Activated CD4-positive, alpha-beta T cell treated with anti-CD3 and anti-CD28 coated beads for 1 hour (primary cell): ENCODE measurements around the gene TBL3.
"Not testable (repeated sequence)": the region's sequence is repeated elsewhere in the genome, so short reads cannot be mapped to it uniquely, and the experiment has no call there.

Experiments used
- DNase-seq: peaks from one replicate; pipeline ENCODE4 v3.0.0-alpha.2; 2020

The TBL3 gene

GRCh38 chr16:1971796-1972489 is at the start of gene TBL3:
Gene TBL3 (plus strand): TSS chr16:1972053. CDS start chr16:1972165, 112 bp downstream.
- peak; percentile 95 for DNase-seq

DNA sequence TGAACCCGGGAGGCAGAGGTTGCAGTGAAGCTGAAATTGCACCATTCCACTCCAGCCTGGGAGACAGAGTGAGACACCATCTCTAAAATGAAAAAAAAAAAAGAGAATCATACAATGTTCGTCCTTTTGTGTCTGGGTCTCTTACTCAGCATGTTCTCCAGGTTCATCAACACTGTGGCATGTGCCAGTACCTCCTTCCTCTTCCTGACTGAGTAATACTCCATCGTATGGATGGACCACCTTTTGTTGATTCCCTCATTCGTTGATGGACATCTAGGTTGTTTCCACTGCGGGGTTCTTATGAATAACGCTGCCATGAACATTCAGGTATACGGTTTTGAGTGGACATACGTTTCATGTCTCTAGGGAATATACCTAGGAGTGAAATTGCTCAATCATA is 49.5 kb upstream of the TBL3 start:
- no peak for DNase-seq

GRCh38 chr16:1923299-1924034 is 48.4 kb upstream of the TBL3 start:
- no peak for DNase-seq

DNA sequence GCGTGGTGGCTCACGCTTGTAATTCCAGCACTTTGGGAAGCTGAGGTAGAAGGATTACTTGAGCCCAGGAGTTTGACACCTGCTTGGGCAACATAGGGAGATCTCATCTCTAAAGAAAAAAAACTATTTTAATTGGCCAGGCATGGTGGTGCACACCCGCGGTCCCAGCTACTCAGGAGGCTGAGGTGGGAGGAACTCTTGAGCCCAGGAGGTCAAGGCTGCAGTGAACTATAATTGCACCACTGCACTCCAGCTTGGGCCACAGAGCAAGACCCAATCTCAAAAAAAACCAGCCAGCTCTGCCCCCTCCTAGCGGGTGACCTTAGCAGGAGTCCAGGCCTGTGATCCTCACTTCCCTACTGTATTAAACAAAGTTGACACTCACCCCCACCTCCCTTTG is 47.8 kb upstream of the TBL3 start:
- no peak for DNase-seq

DNA sequence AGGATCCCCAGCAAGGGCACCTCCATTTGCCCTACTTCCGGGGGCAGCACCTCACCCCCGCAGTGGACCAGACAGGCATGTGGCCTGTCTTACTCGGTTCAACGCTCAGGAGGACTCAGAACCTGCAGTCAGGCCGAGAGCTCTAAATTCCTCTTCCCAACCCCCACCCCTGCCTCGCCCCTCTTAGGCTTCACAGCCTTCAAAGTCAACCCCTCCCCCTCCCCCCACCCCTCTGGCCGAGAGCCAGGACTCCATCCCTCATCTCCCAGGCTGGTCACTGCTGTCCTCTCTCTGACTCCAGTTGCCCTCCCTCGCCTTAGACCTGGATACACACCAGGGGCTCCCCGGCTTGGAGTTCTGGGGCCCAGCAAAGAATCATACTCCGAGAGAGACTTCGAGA is 45.6 kb upstream of the TBL3 start:
- no peak for DNase-seq

GRCh38 chr16:1929105-1929504 is 42.7 kb upstream of the TBL3 start:
- no peak for DNase-seq

- peak; percentile 91 for DNase-seq
Observed at GRCh38 chr16:1929578-1930337, 42.1 kb upstream of the TBL3 start.

- DNase-seq = no peak
Observed at GRCh38 chr16:1930338-1930720, 41.5 kb upstream of the TBL3 start.

DNA sequence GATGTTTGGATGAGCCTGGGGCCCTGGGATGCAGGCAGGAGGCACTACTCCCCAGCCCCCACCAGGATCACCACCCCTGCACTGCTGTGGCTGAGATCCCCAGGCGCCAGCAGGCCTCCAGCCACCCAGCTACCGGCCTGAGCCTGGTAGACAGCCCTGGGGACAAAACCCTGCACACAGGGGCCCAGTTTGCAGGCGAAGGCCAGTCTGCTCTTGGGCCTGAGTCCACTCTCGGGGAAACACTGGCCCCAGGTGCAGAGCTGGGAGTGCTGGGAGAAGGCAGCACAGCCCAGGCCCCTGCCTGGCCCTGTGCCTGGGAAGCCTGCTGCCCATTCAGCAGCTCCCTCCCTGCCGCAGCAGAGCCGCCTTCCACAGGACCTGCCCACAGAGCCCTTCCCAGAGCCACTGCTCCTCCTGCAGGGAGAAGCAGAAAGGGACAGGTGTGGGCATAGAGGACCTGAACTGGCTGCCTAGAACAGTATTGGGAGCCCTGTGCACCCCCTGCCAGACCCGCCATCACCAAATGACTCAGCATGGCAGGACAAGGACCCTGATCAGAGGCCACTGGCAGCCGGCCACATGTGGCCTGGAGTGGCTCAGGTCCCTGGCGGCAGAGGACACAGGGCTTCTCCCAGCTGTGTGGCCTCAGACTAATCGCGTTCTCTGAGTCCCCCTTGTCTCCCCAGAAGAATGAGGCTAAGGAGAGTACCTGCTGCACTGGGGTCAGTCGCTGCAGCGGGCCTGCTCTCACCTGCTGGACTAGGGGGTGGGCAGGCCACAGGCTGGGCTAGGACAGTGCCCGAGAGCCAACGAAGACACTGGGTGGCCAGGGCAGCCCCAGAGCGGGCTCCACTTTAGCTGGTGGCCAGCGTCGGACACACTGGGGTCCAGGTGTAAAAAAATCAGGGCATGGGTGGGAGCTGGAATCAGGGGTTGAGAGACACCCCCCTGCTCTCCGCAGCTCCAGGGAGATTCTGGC is 39.5 kb upstream of the TBL3 start:
- no peak for DNase-seq

DNA sequence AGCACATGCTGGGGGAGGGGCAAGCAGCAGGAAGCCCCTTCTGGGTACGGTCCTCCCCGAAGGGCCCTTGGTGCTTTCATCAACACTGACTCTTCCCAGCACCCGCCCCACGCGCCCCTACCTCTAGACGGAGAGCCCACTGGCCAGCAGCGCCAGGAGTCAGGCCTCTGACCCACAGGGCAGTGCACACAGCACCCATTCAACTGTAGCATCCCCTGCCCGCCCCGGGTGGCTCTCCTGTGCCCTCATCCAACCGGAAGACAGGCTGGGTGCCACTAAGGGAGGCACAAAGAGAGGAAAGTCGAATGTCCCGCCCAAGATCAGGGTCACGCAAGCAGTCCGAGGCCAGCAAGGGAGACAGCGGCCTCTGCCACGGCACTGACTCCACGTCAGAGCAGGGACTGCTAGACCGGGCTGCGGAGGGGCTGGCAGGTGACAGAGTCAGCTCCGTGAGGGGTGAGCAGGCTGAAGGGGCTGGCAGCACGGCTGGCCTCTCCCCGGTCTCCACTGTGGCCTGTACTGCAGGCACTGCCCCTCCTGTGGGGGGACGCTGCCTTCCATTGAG is 38.7 kb upstream of the TBL3 start:
- no peak for DNase-seq

DNA sequence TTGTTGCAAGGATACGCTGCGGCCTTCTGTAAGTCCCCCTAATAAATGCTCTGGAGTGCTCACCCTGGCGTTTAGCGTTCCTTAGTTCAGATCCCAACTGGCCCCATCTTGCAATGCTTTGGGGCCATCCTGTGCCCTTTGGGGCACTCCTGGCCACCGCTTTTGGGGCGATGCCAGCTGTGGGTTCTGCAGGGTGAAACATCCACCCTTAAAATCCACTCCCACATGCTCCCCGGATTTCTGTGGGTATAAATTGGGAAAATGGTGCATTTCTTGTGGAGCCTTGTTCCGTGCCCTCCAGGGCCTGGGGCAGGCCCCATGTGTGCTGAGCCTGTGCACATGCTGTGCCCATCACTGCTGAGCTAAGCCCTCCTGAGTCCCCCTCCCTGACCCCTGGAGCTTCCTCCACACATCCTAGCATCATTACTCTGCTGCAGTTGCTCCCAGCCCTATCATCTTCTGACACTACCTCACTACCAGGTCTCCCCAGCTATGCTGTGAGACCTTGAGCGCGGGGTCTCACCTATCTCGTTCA is 34.8 kb upstream of the TBL3 start:
- no peak for DNase-seq

- no peak for DNase-seq
Observed at GRCh38 chr16:1938316-1938715, 33.5 kb upstream of the TBL3 start.

DNA sequence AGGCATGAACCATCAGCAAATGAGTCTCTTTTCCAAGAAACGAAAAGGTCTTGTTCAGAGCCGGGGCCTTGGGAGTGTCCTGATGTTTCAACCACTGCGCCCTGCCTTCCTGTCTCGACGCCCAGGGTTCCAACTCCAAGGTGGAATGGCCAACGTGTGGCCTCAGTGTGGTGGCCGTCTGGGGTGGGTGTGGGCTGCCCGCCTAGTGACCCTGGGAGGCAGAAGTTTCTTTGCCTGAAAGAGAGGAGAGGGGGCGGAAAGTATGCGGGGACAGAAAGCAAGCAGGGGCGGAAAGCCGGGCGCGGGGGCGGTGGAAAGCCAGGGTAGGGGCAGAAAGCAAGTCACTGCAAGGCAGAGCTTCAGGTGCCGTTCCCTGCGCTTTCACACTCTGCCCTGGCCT is 32.9 kb upstream of the TBL3 start:
- no peak for DNase-seq

DNA sequence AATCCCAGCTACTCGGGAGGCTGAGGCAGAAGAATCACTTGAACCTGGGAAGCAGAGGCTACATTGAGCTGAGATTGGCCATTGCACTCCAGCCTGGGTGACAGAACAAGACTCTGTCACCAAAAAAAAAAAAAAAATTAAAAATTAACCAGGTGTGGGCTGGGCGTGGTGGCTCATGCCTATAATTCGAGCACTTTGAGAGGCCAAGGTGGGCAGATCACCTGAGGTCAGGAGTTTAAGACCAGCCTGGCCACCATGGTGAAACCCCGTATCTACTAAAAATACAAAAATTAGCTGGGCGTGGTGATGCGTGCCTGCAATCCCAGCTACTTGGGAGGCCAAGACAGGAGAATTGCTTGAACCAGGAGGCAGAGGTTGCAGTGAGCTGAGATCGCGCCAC is 32.0 kb upstream of the TBL3 start:
- not testable (repeated sequence) for DNase-seq

- DNase-seq = no peak
Observed at GRCh38 chr16:1940273-1941161, 31.3 kb upstream of the TBL3 start.

- DNase-seq = no peak
Observed at GRCh38 chr16:1941162-1942046, 30.4 kb upstream of the TBL3 start.

DNA sequence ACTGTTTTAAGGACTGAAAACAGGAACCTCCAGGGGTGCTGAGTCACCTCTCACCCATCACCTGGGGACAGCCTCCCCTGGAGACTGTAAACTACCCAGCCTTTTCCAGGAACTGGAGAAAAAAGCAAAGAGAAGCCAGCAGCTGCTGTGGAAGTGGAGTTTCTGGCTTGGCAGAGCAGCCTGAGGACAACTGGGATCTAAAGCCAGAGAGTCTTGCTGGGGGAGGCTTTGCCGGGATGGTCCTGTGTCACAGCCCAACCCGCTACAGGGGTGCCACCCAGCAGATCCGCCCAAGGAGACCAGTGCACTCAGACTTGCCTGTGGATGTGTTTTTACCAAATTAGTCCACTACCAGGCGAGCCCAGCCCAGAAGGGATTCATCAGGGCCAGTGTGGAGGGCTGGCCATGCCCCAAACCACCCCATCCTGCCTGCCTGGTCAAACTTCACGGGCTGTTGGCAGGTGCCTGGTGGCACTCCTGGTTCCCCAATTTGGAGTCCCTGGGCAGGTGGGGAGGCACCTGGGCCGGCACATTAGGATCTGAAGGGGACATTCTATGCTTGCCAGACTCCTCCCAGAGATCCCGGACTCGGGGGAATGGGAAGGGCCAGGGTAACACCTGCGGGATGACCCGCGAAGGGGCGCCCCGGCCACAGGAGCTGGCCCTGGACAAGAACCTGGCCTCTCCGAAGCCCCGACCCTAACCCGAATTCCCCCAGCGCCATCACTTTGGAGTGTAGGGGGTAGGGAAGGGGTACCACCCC is 29.6 kb upstream of the TBL3 start:
- DNase-seq = no peak

DNA sequence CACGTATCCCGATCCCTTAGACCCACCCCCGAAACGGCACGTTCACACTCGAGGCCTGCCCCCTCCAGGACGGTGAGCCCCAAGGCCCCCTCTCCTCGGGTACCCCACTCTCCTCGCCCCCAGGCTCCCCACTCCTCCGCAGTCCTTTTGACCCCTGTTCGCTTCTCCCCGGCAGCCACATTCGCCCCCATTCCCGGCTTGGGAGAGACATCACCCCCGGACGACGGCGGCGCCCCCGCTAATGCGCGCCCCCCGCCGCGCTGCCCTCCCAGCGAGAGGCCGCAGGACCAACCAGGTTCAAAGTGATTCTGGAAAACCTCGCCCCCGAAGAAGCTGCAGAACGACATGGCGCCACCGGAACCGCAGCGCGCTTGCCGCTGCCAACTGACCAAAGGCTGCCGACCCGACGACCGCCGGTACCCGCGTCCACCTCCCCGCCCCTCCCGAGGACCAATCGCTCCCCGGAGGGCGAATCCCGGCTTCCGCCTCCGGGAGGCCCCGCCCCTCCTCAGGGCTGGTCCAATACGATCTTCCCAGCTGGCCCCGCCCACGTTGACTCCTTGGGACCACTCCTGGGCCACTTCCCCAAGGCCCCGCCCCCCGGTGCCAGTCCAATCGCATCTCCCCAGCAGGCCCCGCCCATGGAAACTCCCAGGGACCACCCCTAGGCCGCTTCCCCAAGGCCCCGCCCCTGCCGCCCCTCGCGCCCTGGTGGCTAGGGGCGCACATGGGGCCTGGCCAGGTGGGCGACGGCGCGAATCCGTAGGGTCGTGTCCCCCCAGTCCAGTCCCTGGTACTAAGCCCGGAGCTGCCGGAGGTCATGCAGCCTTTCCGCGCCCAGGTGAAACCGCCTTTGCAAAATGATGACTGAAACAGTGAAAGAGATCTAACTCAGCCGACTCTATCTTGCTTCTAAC is 28.8 kb upstream of the TBL3 start, which contains the start of gene MSRB1:
Gene MSRB1, minus strand, starts transcription at position 390 of the 917 bp plus-strand sequence. Its CDS starts 43 bp downstream, at position 347.
- peak; percentile 96 for DNase-seq
